SH-SY5Y (cell line): ENCODE measurements around the gene TBC1D16.

Experiments
- GATA2 ChIP-seq: IDR thresholded peaks from 2 replicates; pipeline ENCODE4 v1.6.1; 2011; ENCODE audit warnings: mild to moderate bottlenecking, low read depth, low read length
- GATA3 ChIP-seq: IDR thresholded peaks from 2 replicates; pipeline ENCODE4 v1.6.1; 2011; ENCODE audit warnings: low read depth, mild to moderate bottlenecking, low read length, moderate library complexity

GRCh38 chr17:80012765-80013741 lies 22.6 kb downstream of the TBC1D16 start:
- TF ChIP-seq GATA3 (no peak), GATA2 (no peak)
